ENCODE results near the gene PLCH1. TPM values are rescaled to one million over a fixed set of nuclear protein-coding genes. Genes with fewer than 3 reads are reported as not detected.

The PLCH1 gene
- total and polyA plus RNA-seq, 2 of the 8 experiments (the other 6 are each of a cell fraction or from before 2014, with no cell fraction given): 5.8 to 17.2 TPM

DNA sequence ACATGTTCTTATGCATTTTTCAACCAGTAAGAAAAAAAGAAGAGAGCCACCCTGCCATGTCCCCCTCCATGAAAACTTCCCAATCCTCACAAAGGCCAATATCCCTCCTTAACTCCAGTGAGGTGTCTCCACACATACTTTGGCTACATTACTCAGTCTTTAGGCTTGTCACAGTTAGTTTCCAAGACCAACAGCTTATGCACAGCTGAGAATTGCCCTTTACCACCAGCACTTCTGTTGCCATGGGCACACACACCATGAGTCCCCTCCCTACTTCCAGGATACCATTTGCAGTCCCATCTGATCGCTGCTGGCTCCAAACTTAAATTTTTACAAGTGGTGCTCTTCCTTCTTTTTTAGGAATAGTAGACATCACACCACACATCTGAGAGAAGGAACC lies 301.1 kb downstream of the PLCH1 start:
- H4K5ac ChIP-seq (ENCODE audit: insufficient read length, low read depth, low read length): no peak overlapping the region
- H2BK120ac ChIP-seq (replicated peaks; ENCODE audit: low read depth, low read length): no peak overlapping the region
- no peak overlapping the region for H4K91ac ChIP-seq (replicated peaks; ENCODE audit: insufficient read length, low read length)
- POLR2A ChIA-PET (ENCODE audit: partially characterized antibody): no interaction called here
- no peak overlapping the region for H3K9ac ChIP-seq (replicated peaks in 1 of 4; ENCODE audit: extremely low read depth in 1 of 4, low read depth in 3 of 4, low read length in 3 of 4)
- no peaks in the 10 kb centered on the region for H3K23me2 ChIP-seq (ENCODE audit: low read depth, low read length)
- no peaks in the 10 kb centered on the region for H3K36me3 ChIP-seq (ENCODE audit: control insufficient read depth in 2 of 4, insufficient read depth in 4 of 4, low read length in 3 of 4)
- no peak overlapping the region for H3K23ac ChIP-seq (ENCODE audit: insufficient read length)
- no peak overlapping the region for H3K4me2 ChIP-seq (ENCODE audit: insufficient read depth in 1 of 2, low read depth in 2 of 2, low read length in 2 of 2)
- no peak overlapping the region for H3K56ac ChIP-seq (replicated peaks; ENCODE audit: insufficient read length, low read depth, low read length)
- H2BK5ac ChIP-seq (ENCODE audit: low read depth, low read length): no peak overlapping the region
- H4K20me1 ChIP-seq (replicated peaks in 1 of 2; ENCODE audit: control insufficient read depth in 1 of 2, insufficient read depth in 2 of 2, low read length in 2 of 2): no peaks in the 10 kb centered on the region
- H2BK12ac ChIP-seq (ENCODE audit: low read depth, low read length): no peak overlapping the region
- no peak overlapping the region for H4K8ac ChIP-seq (ENCODE audit: extremely low read depth, insufficient read depth, low read length)
- H3K27me3 ChIP-seq (replicated peaks in 1 of 4; ENCODE audit: control insufficient read depth in 3 of 4, extremely low read depth in 1 of 4, insufficient read depth in 3 of 4, low read length in 3 of 4): no peaks in the 10 kb centered on the region
- DNase-seq (ENCODE audit: low read depth in 1 of 2, low spot score in 2 of 2) (no peak), FAIRE-seq (no peak)
- H3K79me1 ChIP-seq (ENCODE audit: low read depth, low read length): no peaks in the 10 kb centered on the region
- H3K9me3 ChIP-seq (ENCODE audit: insufficient read depth in 2 of 2, low read depth in 1 of 2, low read length in 1 of 2): no peaks in the 10 kb centered on the region
- CTCF ChIA-PET (ENCODE audit: partially characterized antibody): interaction anchor here (1.3 to 1.7 kb wide), 3 partner anchors 14 to 61 kb away, joined by 3 to 5 read pairs (median 5); no protein-coding TSS in a partner anchor
- H3K18ac ChIP-seq (ENCODE audit: extremely low read depth, low read length): no peak overlapping the region
- no peak overlapping the region for H3K4me3 ChIP-seq (ENCODE audit: extremely low read depth in 1 of 4, insufficient read depth in 2 of 4, low read depth in 3 of 4, low read length in 4 of 4)
- H3K27ac ChIP-seq (ENCODE audit: low read depth, low read length): no peak overlapping the region
- H3K4ac ChIP-seq (replicated peaks; ENCODE audit: insufficient read length, low read depth, low read length): no peak overlapping the region
- 75% methylated on average over 1 of the region's 1 CpG; no CpG with 5 or more reads in 1 of the 2 experiments for WGBS, 2 experiments (ENCODE audit: extremely low coverage in 1 of 2, insufficient coverage in 1 of 2, insufficient read length in 1 of 2, insufficient replicate concordance in 2 of 2, low coverage in 1 of 2, low lambda C conversion rate in 2 of 2, missing lambda C conversion rate in 1 of 2)
- H2AFZ ChIP-seq (ENCODE audit: low read length): no peak overlapping the region
- no peak overlapping the region for H3K14ac ChIP-seq (ENCODE audit: insufficient read length)
- no peak overlapping the region for H2BK15ac ChIP-seq (ENCODE audit: low read length)
- no peak overlapping the region for H2BK20ac ChIP-seq (ENCODE audit: low read length)
- no peak overlapping the region for H2AK5ac ChIP-seq (ENCODE audit: low read depth, low read length)
- H3K79me2 ChIP-seq (ENCODE audit: control insufficient read depth in 1 of 2, insufficient read depth in 2 of 2, low read length in 2 of 2): no peaks in the 10 kb centered on the region
- H3K4me1 ChIP-seq (replicated peaks in 1 of 4; ENCODE audit: control insufficient read depth in 3 of 4, insufficient read depth in 4 of 4, low read length in 3 of 4): no peaks in the 10 kb centered on the region
- TF ChIP-seq FOSL1 (IDR thresholded peaks at IDR 0.05; ENCODE audit: insufficient read depth, low read depth, low read length) (no peak), TBP (IDR thresholded peaks at IDR 0.05; ENCODE audit: low read depth, low read length) (no peak), NRF1 (IDR thresholded peaks at IDR 0.05; ENCODE audit: low read depth, low read length) (no peak), BRCA1 (IDR thresholded peaks at IDR 0.05; ENCODE audit: low read depth, low read length) (no peak), TEAD4 (IDR thresholded peaks at IDR 0.05; ENCODE audit: low read depth, low read length) (no peak), TAF7 (optimal IDR thresholded peaks at IDR 0.05; ENCODE audit: borderline replicate concordance, low read depth, low read length) (no peak)
- TF ChIP-seq, protein P1, sequence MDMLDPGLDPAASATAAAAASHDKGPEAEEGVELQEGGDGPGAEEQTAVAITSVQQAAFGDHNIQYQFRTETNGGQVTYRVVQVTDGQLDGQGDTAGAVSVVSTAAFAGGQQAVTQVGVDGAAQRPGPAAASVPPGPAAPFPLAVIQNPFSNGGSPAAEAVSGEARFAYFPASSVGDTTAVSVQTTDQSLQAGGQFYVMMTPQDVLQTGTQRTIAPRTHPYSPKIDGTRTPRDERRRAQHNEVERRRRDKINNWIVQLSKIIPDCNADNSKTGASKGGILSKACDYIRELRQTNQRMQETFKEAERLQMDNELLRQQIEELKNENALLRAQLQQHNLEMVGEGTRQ (IDR thresholded peaks at IDR 0.05; ENCODE audit: low read length): no peak
- TF ChIP-seq, protein P2, sequence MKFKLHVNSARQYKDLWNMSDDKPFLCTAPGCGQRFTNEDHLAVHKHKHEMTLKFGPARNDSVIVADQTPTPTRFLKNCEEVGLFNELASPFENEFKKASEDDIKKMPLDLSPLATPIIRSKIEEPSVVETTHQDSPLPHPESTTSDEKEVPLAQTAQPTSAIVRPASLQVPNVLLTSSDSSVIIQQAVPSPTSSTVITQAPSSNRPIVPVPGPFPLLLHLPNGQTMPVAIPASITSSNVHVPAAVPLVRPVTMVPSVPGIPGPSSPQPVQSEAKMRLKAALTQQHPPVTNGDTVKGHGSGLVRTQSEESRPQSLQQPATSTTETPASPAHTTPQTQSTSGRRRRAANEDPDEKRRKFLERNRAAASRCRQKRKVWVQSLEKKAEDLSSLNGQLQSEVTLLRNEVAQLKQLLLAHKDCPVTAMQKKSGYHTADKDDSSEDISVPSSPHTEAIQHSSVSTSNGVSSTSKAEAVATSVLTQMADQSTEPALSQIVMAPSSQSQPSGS (IDR thresholded peaks at IDR 0.05; ENCODE audit: low read length): no peak
- TF ChIP-seq, protein P3, sequence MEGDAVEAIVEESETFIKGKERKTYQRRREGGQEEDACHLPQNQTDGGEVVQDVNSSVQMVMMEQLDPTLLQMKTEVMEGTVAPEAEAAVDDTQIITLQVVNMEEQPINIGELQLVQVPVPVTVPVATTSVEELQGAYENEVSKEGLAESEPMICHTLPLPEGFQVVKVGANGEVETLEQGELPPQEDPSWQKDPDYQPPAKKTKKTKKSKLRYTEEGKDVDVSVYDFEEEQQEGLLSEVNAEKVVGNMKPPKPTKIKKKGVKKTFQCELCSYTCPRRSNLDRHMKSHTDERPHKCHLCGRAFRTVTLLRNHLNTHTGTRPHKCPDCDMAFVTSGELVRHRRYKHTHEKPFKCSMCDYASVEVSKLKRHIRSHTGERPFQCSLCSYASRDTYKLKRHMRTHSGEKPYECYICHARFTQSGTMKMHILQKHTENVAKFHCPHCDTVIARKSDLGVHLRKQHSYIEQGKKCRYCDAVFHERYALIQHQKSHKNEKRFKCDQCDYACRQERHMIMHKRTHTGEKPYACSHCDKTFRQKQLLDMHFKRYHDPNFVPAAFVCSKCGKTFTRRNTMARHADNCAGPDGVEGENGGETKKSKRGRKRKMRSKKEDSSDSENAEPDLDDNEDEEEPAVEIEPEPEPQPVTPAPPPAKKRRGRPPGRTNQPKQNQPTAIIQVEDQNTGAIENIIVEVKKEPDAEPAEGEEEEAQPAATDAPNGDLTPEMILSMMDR (IDR thresholded peaks at IDR 0.05; ENCODE audit: control extremely low read depth in 1 of 3, insufficient read depth in 1 of 3, low read depth in 1 of 3, low read length in 3 of 3): no peak

All from H1 (cell line).